Stimulated activated CD8-positive, alpha-beta memory T cell treated with anti-CD3 and anti-CD28 coated beads, Interleukin-2, amount 100 ng/mL, for 1 hour (primary cell): Measurements from ENCODE around the gene CCL1.

Source experiments
- DNase-seq, 2 donors: peaks; one replicate each; pipeline ENCODE4 v3.0.0-alpha.2; 2020; ENCODE audit warnings: low read depth in 2 of 2

The CCL1 gene

GRCh38 chr17:34383216-34383615 lies 20.2 kb upstream of the CCL1 start:
- no peak for DNase-seq

DNA sequence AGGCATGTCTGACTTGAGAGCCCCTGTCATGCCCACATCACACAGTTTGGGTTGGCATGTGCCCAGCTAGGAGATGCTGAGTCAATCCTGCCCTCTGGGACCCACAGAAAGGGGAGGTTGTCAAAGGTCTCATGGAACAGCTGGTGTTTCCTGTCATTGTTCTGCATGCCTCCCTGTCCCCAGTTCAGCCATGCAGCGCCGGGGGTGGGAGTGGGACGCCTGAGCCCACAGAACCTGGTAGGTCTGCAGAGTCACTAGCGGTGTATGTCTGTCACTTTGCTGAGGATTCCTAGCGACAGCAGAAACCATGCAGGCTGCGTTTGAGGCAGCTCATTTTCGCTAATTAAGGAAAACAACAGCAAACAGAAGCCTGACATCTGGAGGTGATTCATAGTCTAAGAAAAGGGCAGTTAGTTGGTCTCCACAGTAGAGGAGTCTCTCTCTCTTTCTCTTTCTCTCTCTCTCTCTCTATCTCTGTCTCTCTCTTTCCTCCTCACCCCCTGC lies 19.6 kb upstream of the CCL1 start:
- DNase-seq = no peak

DNA sequence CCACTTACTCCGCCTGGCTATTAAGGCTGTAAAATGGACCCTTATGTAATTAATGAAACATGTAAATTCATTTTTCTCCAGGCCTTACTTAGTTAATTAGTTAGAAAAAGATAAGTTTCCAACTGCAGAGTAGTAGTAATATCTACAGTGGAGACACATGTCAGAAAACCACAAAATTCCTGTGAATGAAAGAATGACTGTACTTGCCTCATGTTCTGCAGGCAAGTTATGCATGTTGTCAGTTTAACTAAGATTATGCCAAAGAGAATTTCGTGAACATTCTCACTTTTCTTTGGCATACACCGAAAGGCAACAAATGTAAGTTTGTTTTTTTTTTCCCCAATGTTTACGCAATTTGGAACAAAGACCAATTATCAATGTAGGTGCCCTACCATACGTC lies 16.8 kb upstream of the CCL1 start:
- no peak for DNase-seq

DNA sequence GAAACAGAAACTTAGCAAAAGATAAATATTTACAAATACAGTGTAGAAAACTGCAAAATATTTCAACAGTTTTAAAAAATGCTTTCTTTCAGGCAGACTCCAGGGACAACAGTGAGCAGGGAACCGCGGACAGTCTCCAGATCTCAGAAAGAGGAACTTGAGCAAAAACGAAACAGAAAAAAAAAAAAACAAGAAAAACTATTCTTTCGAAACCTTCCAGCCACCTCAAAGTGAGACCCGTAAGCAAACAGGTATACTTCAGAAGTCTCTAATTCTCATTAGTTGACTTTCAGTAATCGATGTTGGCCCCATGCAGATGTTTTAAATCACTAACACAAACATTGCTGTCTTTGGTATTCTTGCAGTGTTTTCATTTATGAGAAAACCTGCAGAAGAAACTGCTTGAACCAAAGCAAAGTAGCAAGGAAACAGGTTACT lies 15.7 kb upstream of the CCL1 start:
- no peak for DNase-seq

GRCh38 chr17:34377078-34377823 lies 14.2 kb upstream of the CCL1 start:
- no peak for DNase-seq

DNA sequence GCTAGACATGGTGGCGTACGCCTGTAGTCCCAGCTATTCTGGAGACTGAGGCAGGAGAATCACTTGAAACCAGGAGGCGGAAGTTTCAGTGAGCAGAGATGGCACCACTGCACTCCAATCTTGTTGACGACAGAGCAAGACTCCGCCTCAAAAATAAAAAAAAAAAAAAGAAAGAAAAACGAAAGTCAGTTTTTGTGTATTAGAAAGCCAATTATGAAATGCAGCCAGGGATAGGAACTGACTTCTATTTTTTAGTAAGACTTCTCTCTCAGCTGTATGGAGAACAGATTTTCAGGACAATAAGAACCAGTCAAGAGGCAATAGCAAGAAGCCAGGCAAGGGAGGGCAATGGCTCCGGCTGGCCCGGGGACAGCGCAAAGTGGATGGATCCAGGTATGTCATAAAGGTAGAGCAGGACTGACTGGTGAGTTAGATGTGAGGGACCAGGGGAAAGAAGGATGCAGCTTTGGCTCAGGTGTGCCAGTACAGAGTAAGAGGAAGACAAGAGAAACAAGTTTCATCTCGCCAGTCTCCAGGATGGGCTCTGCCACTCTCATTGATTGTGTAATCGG lies 12.5 kb upstream of the CCL1 start:
- no peak for DNase-seq

DNA sequence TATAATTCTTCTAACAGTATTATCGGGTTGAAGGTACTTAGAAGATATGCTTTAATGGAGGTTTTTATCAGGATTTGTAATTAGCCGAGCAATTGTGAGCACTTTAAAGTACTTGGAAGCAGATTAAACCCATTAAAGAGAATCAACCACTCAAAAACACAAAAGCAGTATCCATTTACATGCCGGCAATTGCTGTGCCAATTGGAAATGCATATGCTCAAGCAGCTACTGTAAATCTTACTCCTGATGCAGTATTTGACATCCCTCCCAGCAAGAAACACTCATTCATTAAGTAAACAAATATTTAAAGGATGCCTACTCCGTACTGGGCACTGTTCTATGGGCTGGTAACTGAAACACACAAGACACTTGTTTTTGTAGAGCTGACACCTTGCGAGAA lies 11.4 kb upstream of the CCL1 start:
- no peak for DNase-seq

DNA sequence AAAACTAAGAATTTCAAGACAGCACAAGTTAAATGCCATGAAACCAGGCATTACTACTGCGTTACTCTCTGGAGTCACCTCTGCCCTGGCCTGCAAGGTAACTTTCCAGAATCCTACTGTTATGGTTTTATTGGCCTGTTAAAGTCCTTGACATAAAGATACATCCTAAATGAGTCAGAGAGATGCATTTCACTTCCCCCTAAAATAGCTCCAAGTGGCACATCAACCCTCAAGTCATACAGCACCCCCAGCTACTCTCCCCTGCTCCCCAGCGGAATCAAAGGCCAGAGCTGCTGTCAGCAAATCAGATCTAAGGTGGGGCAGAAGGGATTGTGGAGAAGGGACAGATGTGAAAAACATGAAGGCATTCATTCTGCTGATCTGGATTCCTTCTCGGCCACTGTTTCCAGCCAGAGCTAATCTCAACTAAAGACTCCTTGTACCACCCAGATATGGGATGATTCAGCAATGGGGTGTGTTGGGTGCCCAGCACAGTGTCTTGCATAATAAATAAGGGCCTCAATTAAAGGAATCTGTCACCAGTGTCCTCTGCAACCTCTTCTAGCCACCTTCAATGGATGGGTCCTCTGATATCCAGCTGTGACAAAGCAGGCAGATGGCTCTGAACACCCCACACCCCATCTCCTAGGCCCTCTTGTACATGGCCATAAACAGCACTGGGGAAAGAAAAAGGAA lies 8.5 kb upstream of the CCL1 start:
- DNase-seq = no peak

DNA sequence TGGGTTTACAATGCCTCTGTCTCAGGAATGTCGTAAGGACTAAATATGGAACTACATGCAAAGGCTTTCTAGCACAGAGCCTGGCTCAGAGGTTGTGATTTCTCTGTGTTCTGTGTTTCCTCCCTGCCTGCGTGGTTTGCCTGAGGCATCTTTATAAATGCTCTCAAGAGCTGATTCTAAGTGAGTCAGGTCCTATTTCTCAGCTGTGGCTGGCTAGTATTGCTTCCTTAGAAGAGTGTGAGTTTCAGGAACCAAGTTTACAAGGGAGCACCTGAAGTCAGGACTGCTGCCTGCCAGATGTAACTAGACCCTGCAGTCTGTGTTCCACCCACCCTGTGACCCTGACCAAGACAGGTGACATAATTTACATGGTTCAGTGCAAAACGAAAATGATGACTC lies 8.0 kb upstream of the CCL1 start:
- no peak for DNase-seq

DNA sequence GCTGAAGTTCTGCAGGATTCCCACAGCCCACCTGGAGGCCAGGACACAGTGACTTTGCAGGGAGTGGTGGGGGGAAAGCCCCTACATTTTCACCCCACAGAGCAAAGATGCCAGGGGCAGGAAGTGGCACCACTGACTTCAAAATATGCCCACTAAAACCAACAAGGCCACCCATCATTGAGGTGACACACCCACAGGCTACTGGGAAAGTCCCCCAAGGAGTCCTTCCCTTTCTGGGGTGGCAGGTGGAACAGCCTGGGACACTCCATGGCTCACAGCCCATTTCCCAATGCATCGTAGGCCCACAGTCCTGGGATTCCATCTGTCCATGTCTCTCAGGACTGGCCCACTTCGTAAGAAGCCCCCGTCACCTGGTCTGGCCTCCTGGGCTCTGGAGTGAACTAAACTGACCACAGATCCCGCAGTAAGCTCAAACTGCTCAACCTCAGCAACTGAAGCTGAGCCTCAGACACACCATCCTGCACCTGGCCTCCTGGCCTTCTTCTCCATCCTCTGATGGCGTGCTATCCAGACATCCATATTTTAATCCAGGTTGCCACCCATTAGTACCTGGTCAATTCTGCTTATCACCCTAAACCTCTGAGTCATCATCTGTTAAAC lies 7.5 kb upstream of the CCL1 start:
- DNase-seq = no peak

DNA sequence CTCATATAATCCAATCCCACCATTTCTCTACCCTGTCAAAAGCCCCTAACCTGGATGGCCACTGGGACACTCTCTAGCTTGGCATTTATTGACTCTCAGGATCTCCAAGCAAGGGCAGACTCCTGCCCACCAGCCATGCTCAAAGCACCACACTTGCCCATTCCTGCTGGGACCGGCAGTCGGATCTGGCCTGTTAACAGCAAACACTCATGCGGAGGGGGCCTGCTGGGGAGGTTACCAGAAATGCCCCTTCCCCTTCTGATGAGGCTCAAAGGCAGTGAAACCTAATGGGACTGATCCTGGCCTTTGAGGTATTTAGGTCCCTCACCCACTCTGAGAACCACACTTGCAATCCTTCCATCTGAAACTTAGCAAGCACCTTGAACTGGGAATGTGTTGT lies 6.5 kb upstream of the CCL1 start:
- no peak for DNase-seq

GRCh38 chr17:34368946-34369500 lies 6.0 kb upstream of the CCL1 start:
- no peak for DNase-seq

DNA sequence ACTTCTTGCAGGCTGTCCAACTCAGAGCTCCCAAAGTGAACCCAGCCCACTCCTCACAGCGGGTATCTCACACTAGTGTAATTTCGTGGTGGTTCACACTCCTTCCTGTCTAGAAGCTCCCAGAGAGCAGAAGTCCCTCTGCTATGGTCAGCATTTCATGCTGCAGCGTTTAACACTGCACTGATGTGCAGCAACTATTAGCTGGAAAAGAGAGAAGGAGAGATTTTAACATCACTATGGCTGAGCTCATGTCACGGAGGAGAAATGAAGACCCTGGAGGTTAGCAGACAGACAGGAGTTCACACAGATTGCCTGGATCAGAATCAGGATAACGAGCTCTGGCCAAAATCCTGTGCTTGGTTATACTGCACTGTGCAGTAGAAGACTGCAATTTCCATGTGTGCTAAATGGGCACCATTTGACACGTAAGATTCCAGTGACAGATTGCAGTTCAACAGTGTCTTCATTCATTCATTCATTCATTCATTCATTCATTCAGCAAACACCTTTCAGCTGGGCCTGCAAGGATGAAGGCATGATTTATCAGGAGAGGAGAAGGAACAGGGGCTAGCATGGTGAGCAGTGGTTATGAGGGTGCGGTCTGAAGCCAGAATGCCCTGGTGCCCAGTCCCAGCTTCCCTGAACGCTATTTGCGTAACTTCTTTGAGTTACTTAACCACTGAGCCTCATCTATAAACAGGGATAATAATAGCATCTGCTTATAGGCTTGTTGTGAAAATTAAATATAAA lies 5.3 kb upstream of the CCL1 start:
- DNase-seq = no peak

GRCh38 chr17:34367486-34368195 lies 4.6 kb upstream of the CCL1 start:
- no peak for DNase-seq

- DNase-seq = no peak
These were observed 3.6 kb upstream of the CCL1 start for GRCh38 chr17:34366529-34367107.

GRCh38 chr17:34366010-34366409 lies 3.0 kb upstream of the CCL1 start:
- no peak for DNase-seq

- no peak for DNase-seq
These were observed 2.3 kb upstream of the CCL1 start for GRCh38 chr17:34365340-34365739.

- DNase-seq = no peak
These were observed 1.7 kb upstream of the CCL1 start for GRCh38 chr17:34364751-34365150.

DNA sequence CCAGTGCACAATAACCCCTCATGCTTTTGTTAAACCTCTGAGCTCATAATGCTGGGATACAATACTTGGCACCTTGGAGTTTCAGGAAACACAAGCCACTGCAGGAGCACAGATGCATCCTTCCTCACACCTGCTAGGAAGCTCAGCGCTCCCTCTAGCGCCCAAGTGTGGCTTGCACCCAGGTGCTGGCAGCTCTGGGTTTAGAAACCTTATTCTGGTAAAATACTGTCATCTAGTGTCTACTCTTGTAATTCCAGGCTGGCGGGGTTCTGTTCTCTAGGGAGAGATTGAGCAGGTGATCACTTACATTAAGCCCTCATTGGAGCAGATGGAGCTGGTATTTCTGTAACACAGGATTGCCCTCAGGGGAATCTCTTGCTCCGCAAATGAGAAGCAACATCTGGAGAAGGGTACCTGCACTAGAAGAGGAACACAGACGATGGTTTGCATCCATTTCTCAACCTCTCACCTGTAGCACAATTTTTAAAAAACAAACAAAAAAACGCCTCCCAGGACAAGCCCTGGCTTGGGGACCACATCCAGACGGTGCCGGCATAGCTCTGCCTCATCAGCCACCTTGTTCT lies 1.5 kb downstream of the CCL1 start:
- DNase-seq = peak; percentile 10 to 19
